Gastrocnemius medialis (tissue), 4 donors: Measurements from ENCODE around the gene TBL1XR1. TPM values are rescaled to one million over a fixed set of nuclear protein-coding genes. Genes with fewer than 3 reads are reported as not detected.

Source experiments
- ATAC-seq, 2 donors: fragments of 150-250 bp; one replicate each; pipeline ENCODE4 v1.9.1; 2016
- DNase-seq, 2 donors: peaks; one replicate each; pipeline ENCODE4 v3.0.0-alpha.2; 2019
- H3K27ac ChIP-seq, 4 donors: fragments of 200-600 bp; sonication (generic); 1 replicate in 1 of 4; 2 replicates in 3 of 4; pipeline ENCODE4 v1.5.1; 2016 to 2018; ENCODE audit warnings: mild to moderate bottlenecking in 2 of 4, moderate library complexity in 1 of 4
- H3K27me3 ChIP-seq, 3 donors: fragments of 200-600 bp; sonication (generic) in 2 of 3; 1 replicate in 1 of 3; 2 replicates in 2 of 3; pipeline versions ENCODE4 v1.5.1 to v1.6.0; 2016 to 2019; ENCODE audit warnings: mild to moderate bottlenecking in 1 of 3, moderate library complexity in 1 of 3
- H3K36me3 ChIP-seq, 2 donors: fragments of 200-600 bp; sonication (generic) in 1 of 2; one replicate each; pipeline ENCODE4 v1.5.1; 2017 to 2018
- H3K4me1 ChIP-seq, 2 donors: fragments of 200-600 bp; sonication (generic) in 1 of 2; one replicate each; pipeline ENCODE4 v1.5.1; 2016 to 2017; ENCODE audit warnings: mild to moderate bottlenecking in 2 of 2
- H3K4me3 ChIP-seq, 4 donors: fragments of 200-600 bp; sonication (generic) in 3 of 4; 1 replicate in 1 of 4; 2 replicates in 3 of 4; pipeline ENCODE4 v1.5.1; 2016 to 2019; ENCODE audit warnings: mild to moderate bottlenecking in 2 of 4
- H3K9me3 ChIP-seq, 3 donors: fragments of 200-600 bp; sonication (generic) in 2 of 3; 1 replicate in 1 of 3; 2 replicates in 2 of 3; pipeline ENCODE4 v1.5.1; 2016 to 2019
- CTCF ChIP-seq, 5 experiments: fragments of 450-650 bp in 3 of 5; fragments of 200-600 bp in 2 of 5; sonication (generic) in 2 of 5; IDR thresholded peaks in 4 of 5; conservative IDR thresholded peaks in 1 of 5; 1 replicate in 4 of 5; 2 replicates in 1 of 5; pipeline ENCODE4 v1.5.1; 2016 to 2019; ENCODE audit warnings: antibody characterized with exemption in 5 of 5, mild to moderate bottlenecking in 3 of 5, moderate library complexity in 3 of 5
- POLR2A ChIP-seq, 2 donors: fragments of 450-650 bp; IDR thresholded peaks; one replicate each; pipeline ENCODE4 v1.6.1; 2017; ENCODE audit warnings: antibody characterized with exemption in 2 of 2, mild to moderate bottlenecking in 2 of 2, moderate library complexity in 2 of 2
- in situ Hi-C, 4 donors: fragments of 200-750 bp; cut with MboI; loops; one replicate each; pipeline versions ENCODE4 v1.15.0 to v1.8.0; 2017; ENCODE audit warnings: low sequenced_read_pairs in 4 of 4
- intact Hi-C: fragments of 100-400 bp; cut with DNase I; formaldehyde crosslinking; loops from one replicate; pipeline ENCODE4 v1.15.1; 2023; ENCODE audit warnings: low total_unique reads
- total RNA-seq, 4 donors: library from RNA; depleted of rRNA; stranded (reverse); fragments of >200 nt; gene quantifications; one replicate each; pipeline versions ENCODE4 v1.1.0 to v1.2.3, GENCODE V29; 2016

TBL1XR1 gene
- total RNA-seq, 4 donors from 2014 or later: 35.9 to 77.8 (median 49.2) TPM

GRCh38 chr3:177107461-177108239 is 89.6 kb downstream of the TBL1XR1 start:
- no peaks in the 10 kb centered on the region for H3K27me3 ChIP-seq
- intact Hi-C loops: no loop called here

GRCh38 chr3:177106594-177106993 is 90.7 kb downstream of the TBL1XR1 start:
- in situ Hi-C loops (no loop called here), intact Hi-C loops (no loop called here)
- ATAC-seq (no peak), DNase-seq (no peak)
- Histone ChIP-seq H3K9me3 (no peaks in the 10 kb centered on the region), H3K27me3 (no peaks in the 10 kb centered on the region), H3K27ac (no peak overlapping the region), H3K36me3 (no peaks in the 10 kb centered on the region), H3K4me3 (no peak overlapping the region), H3K4me1 (peaks cover 68 to 71% of the 10 kb centered on the region in 2 donors)
- TF ChIP-seq CTCF (IDR thresholded peaks at IDR 0.05 in 4 of 5, conservative IDR thresholded peaks at IDR 0.05 in 1 of 5) (no peak), POLR2A (IDR thresholded peaks at IDR 0.05) (no peak)

More at GRCh38 chr3:177107461-177108239, 89.6 kb downstream of the TBL1XR1 start:
- no peak overlapping the region for H3K4me3 ChIP-seq
- no peaks in the 10 kb centered on the region for H3K36me3 ChIP-seq
- ATAC-seq (no peak), DNase-seq (no peak)
- TF ChIP-seq CTCF (IDR thresholded peaks at IDR 0.05 in 4 of 5, conservative IDR thresholded peaks at IDR 0.05 in 1 of 5) (no peak), POLR2A (IDR thresholded peaks at IDR 0.05) (no peak)
- in situ Hi-C loops: no loop called here
- H3K9me3 ChIP-seq: no peaks in the 10 kb centered on the region
- H3K4me1 ChIP-seq: peaks cover 64 to 71% of the 10 kb centered on the region in 2 donors
- H3K27ac ChIP-seq: no peak overlapping the region

DNA sequence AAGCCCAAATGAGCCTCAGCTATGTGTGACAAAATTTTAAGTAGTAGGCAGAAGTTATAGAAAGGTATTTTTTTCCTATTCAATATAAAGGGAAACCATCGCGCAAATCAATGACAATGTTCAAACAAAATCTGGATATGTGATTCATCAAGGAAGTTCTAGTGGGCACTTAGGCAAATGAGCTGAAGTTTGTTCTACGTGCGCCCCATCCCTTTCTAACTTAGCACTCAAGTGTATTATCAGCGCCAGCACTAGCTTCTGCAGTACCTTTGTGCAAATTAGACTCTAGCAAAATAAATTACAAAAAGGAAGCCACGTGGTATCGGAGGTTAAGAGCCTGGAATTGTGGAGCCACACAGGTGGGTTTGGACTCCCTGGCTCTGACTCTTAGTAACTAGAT is 91.1 kb downstream of the TBL1XR1 start:
- no peaks in the 10 kb centered on the region for H3K36me3 ChIP-seq
- intact Hi-C loops: no loop called here
- ATAC-seq (no peak), DNase-seq (no peak)
- TF ChIP-seq POLR2A (IDR thresholded peaks at IDR 0.05) (no peak), CTCF (IDR thresholded peaks at IDR 0.05 in 4 of 5, conservative IDR thresholded peaks at IDR 0.05 in 1 of 5) (no peak)
- in situ Hi-C loops: no loop called here
- peaks cover 64 to 67% of the 10 kb centered on the region in 2 donors for H3K4me1 ChIP-seq
- no peaks in the 10 kb centered on the region for H3K27me3 ChIP-seq
- H3K27ac ChIP-seq: no peak overlapping the region
- no peaks in the 10 kb centered on the region for H3K9me3 ChIP-seq
- H3K4me3 ChIP-seq: no peak overlapping the region

DNA sequence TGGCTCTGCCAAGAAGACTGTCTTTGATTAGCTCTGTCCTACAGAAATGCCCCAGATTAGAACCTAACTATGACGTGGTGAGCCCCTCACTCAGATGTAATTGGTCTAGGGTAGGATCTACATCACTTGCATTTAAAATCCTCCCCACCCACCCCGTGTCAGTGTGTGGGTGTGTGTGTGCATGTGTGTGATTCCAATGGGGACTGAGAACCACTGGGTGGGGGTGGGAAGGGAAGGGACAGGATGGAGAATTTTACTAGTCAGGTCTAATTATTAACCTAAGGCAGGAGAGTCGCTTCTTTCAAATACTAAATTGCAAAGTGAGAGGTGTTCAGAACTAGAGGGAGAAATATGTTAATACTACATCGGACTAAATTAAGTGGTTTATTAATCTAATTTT is 91.7 kb downstream of the TBL1XR1 start:
- H3K27ac ChIP-seq: no peak overlapping the region
- peaks cover 58 to 61% of the 10 kb centered on the region in 2 donors for H3K4me1 ChIP-seq
- no peaks in the 10 kb centered on the region for H3K36me3 ChIP-seq
- ATAC-seq (no peak), DNase-seq (no peak)
- H3K4me3 ChIP-seq: no peak overlapping the region
- intact Hi-C loops (no loop called here), in situ Hi-C loops (no loop called here)
- no peaks in the 10 kb centered on the region for H3K9me3 ChIP-seq
- no peak for TF ChIP-seq CTCF (IDR thresholded peaks at IDR 0.05 in 4 of 5, conservative IDR thresholded peaks at IDR 0.05 in 1 of 5)
- no peak for TF ChIP-seq POLR2A (IDR thresholded peaks at IDR 0.05)
- H3K27me3 ChIP-seq: no peaks in the 10 kb centered on the region
